Neuron (in vitro differentiated cells): ENCODE measurements around the gene ADK.

ENCODE experiments used
- H2AFZ ChIP-seq: one replicate; pipeline ENCODE4 v1.6.1; 2013; ENCODE audit warnings: low read depth, mild to moderate bottlenecking, inconsistent platforms, low read length, moderate library complexity
- H3K27me3 ChIP-seq: one replicate; pipeline ENCODE4 v1.6.1; 2013; ENCODE audit warnings: low read length; ENCODE audit not compliant: insufficient read depth
- H3K36me3 ChIP-seq: one replicate; pipeline ENCODE4 v1.6.1; 2013; ENCODE audit warnings: low read length; ENCODE audit not compliant: insufficient read depth
- H3K4me1 ChIP-seq: one replicate; pipeline ENCODE4 v1.6.1; 2013; ENCODE audit warnings: low read length; ENCODE audit not compliant: insufficient read depth
- H3K4me3 ChIP-seq: 2 replicates; pipeline ENCODE4 v1.5.1; 2013; ENCODE audit warnings: mild to moderate bottlenecking, low read length, moderate library complexity
- H3K9me3 ChIP-seq: one replicate; pipeline ENCODE4 v1.6.1; 2013; ENCODE audit warnings: low read length

Gene ADK

GRCh38 chr10:74640134-74640921 lies 489.3 kb downstream of the ADK start:
- peaks cover 4% of the 10 kb centered on the region for H3K9me3 ChIP-seq
- H2AFZ ChIP-seq, result peak overlapping the region; percentile 30
- H3K4me1 ChIP-seq, result peaks cover 21% of the 10 kb centered on the region
- no peak overlapping the region for H3K4me3 ChIP-seq
- no peaks in the 10 kb centered on the region for H3K27me3 ChIP-seq
- no peaks in the 10 kb centered on the region for H3K36me3 ChIP-seq

- Histone ChIP-seq H3K4me1 (peaks cover 35% of the 10 kb centered on the region), H3K27me3 (no peaks in the 10 kb centered on the region), H3K9me3 (peaks cover 4% of the 10 kb centered on the region), H2AFZ (no peak overlapping the region), H3K4me3 (no peak overlapping the region), H3K36me3 (no peaks in the 10 kb centered on the region)
These were observed 490.6 kb downstream of the ADK start for GRCh38 chr10:74641659-74642058.

DNA sequence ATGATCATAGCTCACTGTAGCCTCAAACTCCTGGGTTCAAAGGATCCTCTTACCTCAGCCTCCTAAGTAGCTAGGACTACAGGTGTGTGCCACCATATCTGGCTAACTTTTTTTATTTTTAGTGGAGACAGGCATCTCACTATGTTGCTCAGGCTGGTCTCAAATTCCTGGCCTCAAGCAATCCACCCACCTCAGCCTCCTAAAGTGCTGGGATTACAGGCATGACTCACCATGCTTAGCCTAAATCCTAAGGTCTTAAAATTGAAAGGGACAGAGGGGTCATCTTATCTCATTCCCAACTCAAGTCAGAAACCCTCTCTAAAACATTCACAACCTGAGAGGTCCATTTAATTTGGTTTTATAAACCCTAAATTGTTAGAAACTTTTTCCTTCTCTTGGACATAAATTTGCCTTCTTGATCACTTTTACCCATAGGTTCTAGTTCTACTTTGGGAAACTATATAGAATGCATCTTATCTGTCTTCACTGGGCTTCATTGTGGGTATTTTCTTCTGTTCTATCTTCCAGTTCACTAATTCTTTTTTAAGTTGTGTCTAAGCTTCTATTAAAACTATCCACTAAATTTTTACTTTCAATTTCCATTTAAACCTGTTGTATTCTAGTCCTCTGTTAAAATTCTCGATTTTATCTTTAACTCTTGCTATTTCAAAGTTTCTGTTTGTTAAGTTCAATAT lies 492.0 kb downstream of the ADK start:
- H3K9me3 ChIP-seq, result peaks cover 4% of the 10 kb centered on the region
- no peaks in the 10 kb centered on the region for H3K27me3 ChIP-seq
- H3K4me1 ChIP-seq, result peaks cover 42% of the 10 kb centered on the region
- H3K4me3 ChIP-seq, result no peak overlapping the region
- H2AFZ ChIP-seq, result no peak overlapping the region
- H3K36me3 ChIP-seq, result no peaks in the 10 kb centered on the region

GRCh38 chr10:74643596-74643975 lies 492.6 kb downstream of the ADK start:
- H3K36me3 ChIP-seq, result no peaks in the 10 kb centered on the region
- H3K9me3 ChIP-seq, result peaks cover 4% of the 10 kb centered on the region
- H2AFZ ChIP-seq, result no peak overlapping the region
- no peaks in the 10 kb centered on the region for H3K27me3 ChIP-seq
- peaks cover 42% of the 10 kb centered on the region for H3K4me1 ChIP-seq
- no peak overlapping the region for H3K4me3 ChIP-seq

GRCh38 chr10:74644738-74645137 lies 493.7 kb downstream of the ADK start:
- Histone ChIP-seq H3K9me3 (peaks cover 8% of the 10 kb centered on the region), H2AFZ (no peak overlapping the region), H3K27me3 (no peaks in the 10 kb centered on the region), H3K4me1 (peaks cover 42% of the 10 kb centered on the region), H3K36me3 (no peaks in the 10 kb centered on the region), H3K4me3 (no peak overlapping the region)

DNA sequence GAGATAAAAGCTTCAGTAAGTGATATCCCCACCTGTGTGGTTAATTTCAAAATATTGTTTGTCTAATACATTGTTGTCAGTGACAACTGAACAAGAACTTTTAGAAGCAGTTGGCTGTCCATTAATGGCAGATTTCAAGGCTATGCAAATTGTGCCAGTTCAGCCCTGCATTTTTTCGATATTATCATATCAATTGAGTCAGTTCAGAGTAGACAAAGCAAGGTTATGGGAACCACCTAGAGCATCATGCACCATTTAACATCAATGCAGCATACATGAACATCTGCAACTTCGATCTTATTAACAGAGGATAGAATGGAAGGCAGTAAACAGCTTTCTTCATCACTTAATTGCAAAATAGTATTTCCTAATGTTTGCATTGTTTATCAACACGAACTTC lies 494.7 kb downstream of the ADK start:
- Histone ChIP-seq H2AFZ (no peak overlapping the region), H3K27me3 (no peaks in the 10 kb centered on the region), H3K9me3 (peaks cover 8% of the 10 kb centered on the region), H3K4me3 (no peak overlapping the region), H3K4me1 (peaks cover 34% of the 10 kb centered on the region), H3K36me3 (no peaks in the 10 kb centered on the region)

GRCh38 chr10:74650613-74651012 lies 499.6 kb downstream of the ADK start:
- Histone ChIP-seq H2AFZ (no peak overlapping the region), H3K9me3 (peaks cover 5% of the 10 kb centered on the region), H3K36me3 (no peaks in the 10 kb centered on the region), H3K4me1 (peaks cover 18% of the 10 kb centered on the region), H3K4me3 (no peak overlapping the region), H3K27me3 (no peaks in the 10 kb centered on the region)

DNA sequence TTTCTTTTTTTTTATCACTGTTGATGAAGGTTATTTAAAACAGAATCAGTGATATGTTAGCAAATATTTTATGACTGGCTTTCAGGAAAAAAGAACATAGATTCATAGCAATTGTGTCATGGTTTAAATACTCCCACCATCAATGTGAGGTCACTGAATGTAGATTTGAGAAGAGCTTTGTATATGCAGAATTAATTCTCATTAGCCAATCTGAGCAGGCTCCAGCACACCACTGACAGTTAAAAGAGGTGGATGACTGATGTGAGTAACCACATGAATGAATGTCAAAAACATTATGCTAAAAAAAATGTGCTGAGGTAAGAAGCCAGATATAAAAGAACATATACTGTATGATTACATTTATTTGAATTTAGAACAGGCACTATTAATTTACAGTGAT lies 500.5 kb downstream of the ADK start:
- Histone ChIP-seq H3K9me3 (peaks cover 7% of the 10 kb centered on the region), H3K27me3 (no peaks in the 10 kb centered on the region), H3K4me3 (no peak overlapping the region), H3K36me3 (no peaks in the 10 kb centered on the region), H3K4me1 (peaks cover 8% of the 10 kb centered on the region), H2AFZ (no peak overlapping the region)

DNA sequence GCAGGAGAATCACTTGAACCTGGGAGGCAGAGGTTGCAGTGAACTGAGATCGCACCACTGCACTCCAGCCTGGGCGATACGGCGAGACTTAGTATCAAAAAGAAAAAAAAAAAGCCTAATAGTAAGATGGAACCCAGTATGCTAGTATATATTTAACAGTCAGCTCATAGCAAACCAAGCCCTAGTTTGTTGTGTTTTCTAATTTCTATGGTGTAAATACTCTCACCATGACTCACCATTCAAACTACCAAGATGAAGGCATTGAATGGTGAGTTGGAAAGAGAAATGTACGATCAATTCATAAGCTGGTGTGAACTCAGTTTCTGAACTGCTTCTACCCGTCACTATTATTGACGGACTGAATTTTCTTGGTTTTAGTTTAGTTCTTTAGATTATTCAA lies 501.6 kb downstream of the ADK start:
- Histone ChIP-seq H3K4me1 (no peaks in the 10 kb centered on the region), H3K9me3 (peaks cover 7% of the 10 kb centered on the region), H3K27me3 (no peaks in the 10 kb centered on the region), H3K36me3 (no peaks in the 10 kb centered on the region), H2AFZ (no peak overlapping the region), H3K4me3 (no peak overlapping the region)

DNA sequence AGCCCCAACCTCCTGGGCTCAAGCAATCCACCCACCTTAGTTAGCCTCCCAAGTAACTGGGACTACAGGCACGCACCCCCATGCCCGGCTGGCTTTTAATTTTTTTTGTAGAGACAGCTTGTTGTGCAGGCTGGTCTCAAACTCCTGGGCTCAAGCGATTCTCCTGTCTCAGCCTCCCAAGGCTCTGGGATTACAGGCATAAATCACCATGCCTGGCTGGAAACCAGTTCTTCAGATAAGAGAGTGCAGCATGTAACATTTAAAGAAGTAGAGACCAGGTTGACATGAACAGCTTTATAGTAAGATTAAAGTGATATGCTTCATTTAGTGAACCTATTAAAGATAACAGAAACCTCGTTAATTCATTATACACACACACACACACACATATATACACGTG lies 507.5 kb downstream of the ADK start:
- Histone ChIP-seq H3K27me3 (no peaks in the 10 kb centered on the region), H2AFZ (no peak overlapping the region)

DNA sequence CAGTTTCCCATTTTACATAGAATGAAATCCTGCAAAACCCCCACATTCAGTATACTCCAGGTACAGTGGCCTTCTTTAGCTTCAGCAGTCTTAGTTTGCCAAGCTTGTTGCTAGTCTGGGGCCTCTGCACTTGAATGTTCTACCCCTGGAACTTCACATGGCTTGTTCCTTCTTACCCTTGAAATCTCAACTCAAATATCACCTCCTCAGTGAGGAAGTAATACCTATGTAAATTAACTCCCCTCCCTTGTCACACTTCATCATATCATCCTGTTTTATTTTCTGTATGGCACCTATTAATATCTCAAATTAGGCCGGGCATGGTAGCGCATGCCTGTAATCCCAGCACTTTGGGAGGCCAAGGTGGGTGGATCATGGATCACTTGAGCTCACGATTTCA lies 511.6 kb downstream of the ADK start:
- Histone ChIP-seq H2AFZ (no peak overlapping the region), H3K4me1 (no peaks in the 10 kb centered on the region), H3K36me3 (no peaks in the 10 kb centered on the region), H3K27me3 (no peaks in the 10 kb centered on the region), H3K4me3 (no peak overlapping the region), H3K9me3 (no peaks in the 10 kb centered on the region)

More for the DNA sequence above, 507.5 kb downstream of the ADK start:
- H3K4me3 ChIP-seq, result no peak overlapping the region
- no peaks in the 10 kb centered on the region for H3K4me1 ChIP-seq
- H3K36me3 ChIP-seq, result no peaks in the 10 kb centered on the region
- peaks cover 2% of the 10 kb centered on the region for H3K9me3 ChIP-seq

DNA sequence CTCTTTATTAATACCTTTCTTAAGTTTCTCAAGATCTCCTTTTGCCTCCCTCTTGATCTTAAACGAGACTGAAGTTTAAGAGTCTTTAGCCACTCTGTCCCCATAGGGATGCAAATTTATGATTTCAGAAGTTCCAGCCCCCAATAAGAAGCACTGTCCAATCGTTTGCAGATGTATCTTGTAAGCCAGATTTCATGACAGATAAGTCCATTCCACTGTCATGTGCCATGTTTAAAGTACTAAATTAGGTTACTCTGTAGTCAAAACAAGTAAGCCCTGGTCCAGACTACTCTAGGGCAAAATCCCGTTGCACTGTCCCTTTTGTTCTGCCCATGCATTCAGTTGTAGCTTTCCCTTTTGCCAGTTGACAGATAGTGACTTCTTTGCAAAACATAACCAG lies 518.2 kb downstream of the ADK start:
- Histone ChIP-seq H2AFZ (no peak overlapping the region), H3K4me3 (no peak overlapping the region), H3K27me3 (no peaks in the 10 kb centered on the region), H3K9me3 (peaks cover 4% of the 10 kb centered on the region), H3K4me1 (no peaks in the 10 kb centered on the region), H3K36me3 (peaks cover 4% of the 10 kb centered on the region)

- no peak overlapping the region for H3K4me3 ChIP-seq
- H3K36me3 ChIP-seq, result peaks cover 4% of the 10 kb centered on the region
- peaks cover 8% of the 10 kb centered on the region for H3K4me1 ChIP-seq
- H3K9me3 ChIP-seq, result peaks cover 4% of the 10 kb centered on the region
- no peak overlapping the region for H2AFZ ChIP-seq
- no peaks in the 10 kb centered on the region for H3K27me3 ChIP-seq
These were observed 520.7 kb downstream of the ADK start for GRCh38 chr10:74671716-74672115.
